Skin epidermis (tissue), 12 donors: ENCODE results near the gene FRMD4B.
"Not testable (repeated sequence)": the region's sequence is repeated elsewhere in the genome, so short reads cannot be mapped to it uniquely, and the experiment has no call there.

Experiments
- H3K27ac ChIP-seq, 21 experiments: fragments of 200-600 bp; sonication (generic) in 11 of 21; one replicate each; pipeline ENCODE4 v1.5.0; 2020; ENCODE audit warnings: mild to moderate bottlenecking in 3 of 21, inconsistent platforms in 2 of 21, moderate library complexity in 2 of 21
- H3K4me3 ChIP-seq, 7 experiments: fragments of 200-600 bp; sonication (generic) in 2 of 7; one replicate each; pipeline ENCODE4 v1.5.0; 2020; ENCODE audit warnings: inconsistent platforms in 2 of 7, mild to moderate bottlenecking in 2 of 7, moderate library complexity in 1 of 7

Gene FRMD4B

GRCh38 chr3:69260216-69260787, 125.6 kb downstream of the FRMD4B start:
- no peak overlapping the region for H3K27ac ChIP-seq
- H3K4me3 ChIP-seq, result no peak overlapping the region

- no peak overlapping the region for H3K4me3 ChIP-seq
Measured at GRCh38 chr3:69259125-69259524, 126.8 kb downstream of the FRMD4B start.

GRCh38 chr3:69255928-69256327, 130.0 kb downstream of the FRMD4B start:
- H3K4me3 ChIP-seq, result no peak overlapping the region
- no peak overlapping the region for H3K27ac ChIP-seq

More at GRCh38 chr3:69259125-69259524, 126.8 kb downstream of the FRMD4B start:
- no peak overlapping the region for H3K27ac ChIP-seq

- Histone ChIP-seq H3K27ac (no peak overlapping the region), H3K4me3 (no peak overlapping the region)
Measured at GRCh38 chr3:69254351-69254750, 131.5 kb downstream of the FRMD4B start.

- no peak overlapping the region for H3K4me3 ChIP-seq
- H3K27ac ChIP-seq, result no peak overlapping the region
Measured at GRCh38 chr3:69252631-69253030, 133.3 kb downstream of the FRMD4B start.

- H3K27ac ChIP-seq, result no peak overlapping the region
- no peak overlapping the region for H3K4me3 ChIP-seq
Measured at GRCh38 chr3:69252141-69252540, 133.7 kb downstream of the FRMD4B start.

- Histone ChIP-seq H3K4me3 (no peak overlapping the region), H3K27ac (no peak overlapping the region)
Measured at GRCh38 chr3:69251078-69251805, 134.6 kb downstream of the FRMD4B start.

GRCh38 chr3:69250014-69250413, 135.9 kb downstream of the FRMD4B start:
- H3K4me3 ChIP-seq, result no peak overlapping the region
- no peak overlapping the region for H3K27ac ChIP-seq

- H3K27ac ChIP-seq, result peak overlapping the region in 1 of 21 experiments; percentile 39
- H3K4me3 ChIP-seq, result no peak overlapping the region
Measured at GRCh38 chr3:69249001-69249400, 136.9 kb downstream of the FRMD4B start.

GRCh38 chr3:69248436-69248835, 137.5 kb downstream of the FRMD4B start:
- Histone ChIP-seq H3K27ac (no peak overlapping the region), H3K4me3 (no peak overlapping the region)

GRCh38 chr3:69246612-69247011, 139.3 kb downstream of the FRMD4B start:
- H3K4me3 ChIP-seq, result no peak overlapping the region
- H3K27ac ChIP-seq, result no peak overlapping the region

GRCh38 chr3:69244039-69244438, 141.8 kb downstream of the FRMD4B start:
- no peak overlapping the region for H3K27ac ChIP-seq
- no peak overlapping the region for H3K4me3 ChIP-seq

GRCh38 chr3:69241769-69242168, 144.1 kb downstream of the FRMD4B start:
- H3K4me3 ChIP-seq, result no peak overlapping the region
- H3K27ac ChIP-seq, result no peak overlapping the region

- Histone ChIP-seq H3K27ac (no peak overlapping the region), H3K4me3 (no peak overlapping the region)
Measured at GRCh38 chr3:69240651-69241568, 145.0 kb downstream of the FRMD4B start.

GRCh38 chr3:69239063-69239462, 146.8 kb downstream of the FRMD4B start:
- Histone ChIP-seq H3K4me3 (no peak overlapping the region), H3K27ac (peak overlapping the region in 3 of 21 experiments; percentile 23 to 44 (median 39))

- H3K4me3 ChIP-seq, result peak overlapping the region in 4 of 7 experiments; percentile 11 to 30 (median 14)
Measured at GRCh38 chr3:69236812-69237707, 148.8 kb downstream of the FRMD4B start.

GRCh38 chr3:69235882-69236281, 150.0 kb downstream of the FRMD4B start:
- H3K27ac ChIP-seq, result peak overlapping the region in 1 of 21 experiments; percentile 7
- H3K4me3 ChIP-seq, result no peak overlapping the region

More at GRCh38 chr3:69236812-69237707, 148.8 kb downstream of the FRMD4B start:
- peak overlapping the region in 12 of 21 experiments; percentile 4 to 70 (median 40) for H3K27ac ChIP-seq

GRCh38 chr3:69235227-69235626, 150.7 kb downstream of the FRMD4B start:
- not testable (repeated sequence) for H3K4me3 ChIP-seq
- H3K27ac ChIP-seq, result peak overlapping the region in 2 of 21 experiments; percentile 6 to 7

- H3K27ac ChIP-seq, result peak overlapping the region in 1 of 21 experiments; percentile 52
- H3K4me3 ChIP-seq, result no peak overlapping the region
Measured at GRCh38 chr3:69232482-69232881, 153.4 kb downstream of the FRMD4B start.
